AG04450 (cell line): Measurements from ENCODE around the gene TELO2. TPM values are rescaled to one million over a fixed set of nuclear protein-coding genes. Genes with fewer than 3 reads are reported as not detected.

Source experiments
- CTCF ChIA-PET: fragments of 300-600, 350-600 bp; formaldehyde crosslinking; extraction: SDS; loops from one replicate; lab custom pipeline; 2022; ENCODE audit warnings: antibody characterized with exemption, inconsistent platforms; lab: Charles Lee
- POLR2A ChIA-PET: fragments of 350-600 bp; formaldehyde crosslinking; extraction: SDS; loops from one replicate; lab custom pipeline; 2021; ENCODE audit warnings: antibody characterized with exemption, inconsistent platforms; lab: Yijun Ruan, JAX
- DNase-seq: peaks from one replicate; pipeline ENCODE4 v3.0.0-alpha.2; 2011; ENCODE audit warnings: low read depth, low spot score
- H3K27ac ChIP-seq: one replicate; pipeline ENCODE4 v1.5.1; 2012; ENCODE audit warnings: low read depth, low read length, control low read depth
- H3K27me3 ChIP-seq: one replicate; pipeline ENCODE4 v1.6.0; 2012; ENCODE audit warnings: low read length; ENCODE audit not compliant: control insufficient read depth, insufficient read depth
- H3K4me3 ChIP-seq: 2 replicates; pipeline ENCODE4 v1.5.1; 2011; ENCODE audit warnings: mild to moderate bottlenecking, low read depth, low read length, control low read depth
- H3K9me3 ChIP-seq: 2 replicates; pipeline ENCODE4 v1.5.1; 2012; ENCODE audit warnings: low read length; ENCODE audit not compliant: control insufficient read depth, insufficient read depth
- polyA plus RNA-seq: library from polyadenylated mRNA; depleted of rRNA; stranded (reverse); fragments of >200 nt; gene quantifications from 2 replicates; pipeline ENCODE4 v1.2.3, GENCODE V29; 2011
- TF ChIP-seq, protein P1 (sequence below): IDR thresholded peaks from 2 replicates; pipeline ENCODE4 v1.5.1; 2011; ENCODE audit warnings: low read depth, low read length, control low read depth, inconsistent platforms

Gene TELO2
- polyA plus RNA-seq, 1 experiment: 6.2 TPM

DNA sequence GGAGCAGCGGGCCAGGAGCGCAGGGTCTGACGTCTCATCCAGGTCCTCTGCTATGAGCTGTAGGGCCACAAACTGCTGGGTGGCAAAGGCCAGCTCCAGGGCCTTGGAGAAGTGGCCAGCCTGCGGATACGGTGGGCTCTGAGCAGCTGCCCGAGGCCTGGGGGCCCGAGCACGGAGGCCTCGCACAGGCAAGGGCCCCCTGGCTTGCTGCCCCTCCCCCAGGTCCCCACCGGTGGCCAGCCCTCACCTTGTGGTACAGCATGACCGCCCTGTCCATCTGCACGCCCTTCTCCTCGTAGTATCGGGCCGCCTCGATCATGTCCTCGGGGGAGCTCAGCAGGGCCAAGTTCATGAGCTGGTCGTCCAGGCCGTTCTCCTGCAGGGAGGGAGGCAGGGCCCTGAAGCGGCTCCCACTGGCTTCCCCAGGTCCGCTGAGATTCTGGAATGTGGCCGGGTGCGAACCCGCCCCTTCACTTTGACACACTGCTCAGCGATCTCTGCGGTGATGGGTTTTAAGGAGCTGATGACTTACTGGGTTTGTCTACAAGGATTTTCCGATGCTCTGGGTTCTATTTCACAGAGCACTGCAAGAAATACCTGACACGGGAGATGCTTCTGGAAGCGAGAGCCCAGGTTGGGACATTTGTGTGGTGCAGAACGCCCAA lies 30.6 kb downstream of the TELO2 start:
- ChIA-PET POLR2A (no interaction called here), CTCF (no interaction called here)

DNA sequence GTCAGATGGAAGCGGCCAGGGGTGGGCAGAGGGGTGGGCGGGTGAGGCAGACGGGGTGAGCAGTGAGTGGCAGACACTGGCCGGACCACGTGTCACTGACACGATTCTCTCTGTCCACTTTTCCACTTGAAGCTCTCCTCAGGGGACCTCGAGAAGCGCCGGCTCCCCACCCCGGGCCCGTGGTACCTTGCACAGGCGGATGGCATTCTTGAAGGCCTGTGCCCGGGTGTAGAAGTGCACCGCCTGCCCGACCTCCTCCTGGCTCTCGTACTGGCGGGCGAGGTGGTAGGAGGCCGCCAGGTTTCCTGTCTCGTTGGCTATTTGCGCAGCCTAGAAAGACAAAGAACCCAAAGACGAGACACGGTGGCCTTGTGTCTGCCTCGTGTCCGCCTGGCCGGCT lies 31.2 kb downstream of the TELO2 start:
- Histone ChIP-seq H3K9me3 (no peaks in the 10 kb centered on the region; the same call in 1 of the 2 replicates), H3K4me3 (no peak overlapping the region), H3K27ac (no peak overlapping the region), H3K27me3 (no peaks in the 10 kb centered on the region)
- ChIA-PET CTCF (no interaction called here), POLR2A (no interaction called here)
- TF ChIP-seq, protein P1, sequence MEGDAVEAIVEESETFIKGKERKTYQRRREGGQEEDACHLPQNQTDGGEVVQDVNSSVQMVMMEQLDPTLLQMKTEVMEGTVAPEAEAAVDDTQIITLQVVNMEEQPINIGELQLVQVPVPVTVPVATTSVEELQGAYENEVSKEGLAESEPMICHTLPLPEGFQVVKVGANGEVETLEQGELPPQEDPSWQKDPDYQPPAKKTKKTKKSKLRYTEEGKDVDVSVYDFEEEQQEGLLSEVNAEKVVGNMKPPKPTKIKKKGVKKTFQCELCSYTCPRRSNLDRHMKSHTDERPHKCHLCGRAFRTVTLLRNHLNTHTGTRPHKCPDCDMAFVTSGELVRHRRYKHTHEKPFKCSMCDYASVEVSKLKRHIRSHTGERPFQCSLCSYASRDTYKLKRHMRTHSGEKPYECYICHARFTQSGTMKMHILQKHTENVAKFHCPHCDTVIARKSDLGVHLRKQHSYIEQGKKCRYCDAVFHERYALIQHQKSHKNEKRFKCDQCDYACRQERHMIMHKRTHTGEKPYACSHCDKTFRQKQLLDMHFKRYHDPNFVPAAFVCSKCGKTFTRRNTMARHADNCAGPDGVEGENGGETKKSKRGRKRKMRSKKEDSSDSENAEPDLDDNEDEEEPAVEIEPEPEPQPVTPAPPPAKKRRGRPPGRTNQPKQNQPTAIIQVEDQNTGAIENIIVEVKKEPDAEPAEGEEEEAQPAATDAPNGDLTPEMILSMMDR: no peak
- no peak for DNase-seq

More for the DNA sequence above, 30.6 kb downstream of the TELO2 start:
- H3K4me3 ChIP-seq: no peak overlapping the region
- TF ChIP-seq, protein P1: no peak
- no peaks in the 10 kb centered on the region for H3K27me3 ChIP-seq
- no peak overlapping the region for H3K27ac ChIP-seq
- DNase-seq: no peak
- no peaks in the 10 kb centered on the region; the same call in 1 of the 2 replicates for H3K9me3 ChIP-seq

DNA sequence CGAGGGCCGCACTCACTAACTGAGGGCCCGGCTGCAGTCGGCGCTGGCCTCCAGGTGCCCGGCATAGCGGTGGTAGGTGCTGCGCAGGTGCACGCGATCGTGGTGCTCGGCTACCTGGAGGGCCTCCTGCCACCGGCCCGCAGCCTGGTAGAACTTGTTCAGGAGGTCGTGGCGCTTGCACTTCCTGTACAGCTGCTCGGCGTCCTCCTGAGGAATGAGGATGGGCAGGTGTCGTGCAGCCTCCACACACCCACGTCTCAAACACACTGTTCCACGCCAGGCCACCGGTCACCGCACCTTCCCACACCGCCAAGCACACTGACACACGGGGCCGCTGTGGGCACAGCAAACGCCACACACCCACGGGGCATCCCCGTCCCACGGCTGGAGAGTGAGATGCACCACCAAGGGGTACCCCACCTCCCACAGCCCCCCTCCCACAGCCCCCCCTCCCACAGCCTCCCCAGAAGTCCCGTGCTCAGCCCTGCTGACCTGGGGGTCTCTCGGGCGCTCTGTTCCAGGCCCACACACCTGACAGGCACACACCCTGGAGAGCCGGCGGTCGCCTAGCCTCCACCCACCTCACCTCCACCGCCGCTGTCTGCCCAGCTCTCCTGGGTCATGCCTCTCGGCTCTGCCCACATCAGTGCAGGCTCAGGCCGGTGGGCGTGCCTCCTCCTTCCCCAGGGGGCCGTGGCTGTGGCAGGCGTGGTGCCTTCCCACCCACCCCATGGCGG lies 32.9 kb downstream of the TELO2 start:
- Histone ChIP-seq H3K27me3 (no peaks in the 10 kb centered on the region), H3K4me3 (no peak overlapping the region), H3K9me3 (no peaks in the 10 kb centered on the region; the same call in 1 of the 2 replicates), H3K27ac (no peak overlapping the region)
- ChIA-PET CTCF (no interaction called here), POLR2A (no interaction called here)
- no peak for DNase-seq
- TF ChIP-seq, protein P1: no peak

DNA sequence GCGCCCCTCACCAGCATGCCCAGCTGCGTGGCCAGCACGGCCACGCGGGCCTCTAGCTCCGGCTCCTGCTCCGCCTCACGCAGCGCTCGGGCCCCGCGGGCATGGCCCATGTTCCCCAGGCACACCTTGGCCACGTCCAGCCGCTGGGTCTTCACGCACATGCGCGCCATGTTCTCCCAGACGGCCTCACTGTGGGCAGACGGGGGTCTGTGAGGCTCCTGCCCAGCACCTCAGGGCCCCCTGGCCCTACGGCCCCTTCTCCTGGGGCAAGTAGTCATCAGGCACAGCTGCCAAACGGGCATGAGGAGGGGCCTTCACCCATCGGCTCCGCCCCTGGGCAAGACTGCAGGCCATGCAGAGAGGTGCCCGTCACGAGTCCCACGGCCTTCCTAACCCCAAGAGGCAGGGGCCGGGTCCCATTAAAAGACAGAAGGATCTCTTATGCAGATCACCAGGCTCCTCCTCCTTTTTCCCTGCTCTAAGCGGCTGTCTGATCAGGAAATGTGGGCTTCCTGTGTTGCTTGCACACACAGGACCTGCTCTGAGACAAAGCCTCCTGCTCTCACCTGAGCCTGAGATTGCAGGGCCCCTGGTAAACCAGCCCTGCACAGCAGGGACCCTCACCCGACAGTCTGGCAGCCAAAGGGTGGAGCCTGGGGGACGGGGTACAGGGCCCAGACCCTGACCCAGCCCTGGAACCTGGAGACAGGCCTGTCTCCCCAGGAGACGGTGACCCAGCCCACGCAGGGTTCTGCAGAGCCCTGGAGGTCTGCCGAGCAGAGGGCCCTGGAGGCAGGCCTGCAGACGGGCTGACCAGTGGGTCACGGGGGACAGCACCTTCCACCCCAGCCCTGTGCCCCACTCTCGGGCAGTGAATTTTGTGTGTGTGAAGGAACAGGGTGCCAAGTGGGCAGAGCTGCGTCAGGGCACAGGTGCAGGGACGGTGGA lies 33.7 kb downstream of the TELO2 start:
- H3K9me3 ChIP-seq: no peaks in the 10 kb centered on the region; the same call in 1 of the 2 replicates
- H3K27me3 ChIP-seq: no peaks in the 10 kb centered on the region
- CTCF ChIA-PET: no interaction called here
- H3K27ac ChIP-seq: no peak overlapping the region
- DNase-seq: no peak
- TF ChIP-seq, protein P1: no peak
- POLR2A ChIA-PET: no interaction called here
- no peak overlapping the region for H3K4me3 ChIP-seq
